Skin epidermis (tissue), 12 donors: ENCODE measurements around the gene MAGI1.

Source experiments
- H3K27ac ChIP-seq, 21 experiments: fragments of 200-600 bp; sonication (generic) in 11 of 21; one replicate each; pipeline ENCODE4 v1.5.0; 2020; ENCODE audit warnings: mild to moderate bottlenecking in 3 of 21, inconsistent platforms in 2 of 21, moderate library complexity in 2 of 21
- H3K4me3 ChIP-seq, 7 experiments: fragments of 200-600 bp; sonication (generic) in 2 of 7; one replicate each; pipeline ENCODE4 v1.5.0; 2020; ENCODE audit warnings: inconsistent platforms in 2 of 7, mild to moderate bottlenecking in 2 of 7, moderate library complexity in 1 of 7

Gene MAGI1

GRCh38 chr3:65793495-65794200 is 245.1 kb downstream of the MAGI1 start:
- no peak overlapping the region for H3K27ac ChIP-seq
- H3K4me3 ChIP-seq = no peak overlapping the region

GRCh38 chr3:65788461-65788860 is 250.3 kb downstream of the MAGI1 start:
- no peak overlapping the region for H3K27ac ChIP-seq
- no peak overlapping the region for H3K4me3 ChIP-seq

GRCh38 chr3:65787827-65788226 is 250.9 kb downstream of the MAGI1 start:
- Histone ChIP-seq H3K4me3 (no peak overlapping the region), H3K27ac (no peak overlapping the region)

GRCh38 chr3:65787340-65787739 is 251.4 kb downstream of the MAGI1 start:
- H3K27ac ChIP-seq = no peak overlapping the region
- H3K4me3 ChIP-seq = no peak overlapping the region

- Histone ChIP-seq H3K4me3 (no peak overlapping the region), H3K27ac (no peak overlapping the region)
These were observed 251.8 kb downstream of the MAGI1 start for GRCh38 chr3:65786890-65787289.

- H3K4me3 ChIP-seq = no peak overlapping the region
- no peak overlapping the region for H3K27ac ChIP-seq
These were observed 253.6 kb downstream of the MAGI1 start for GRCh38 chr3:65785065-65785645.

GRCh38 chr3:65783117-65783516 is 255.6 kb downstream of the MAGI1 start:
- Histone ChIP-seq H3K4me3 (no peak overlapping the region), H3K27ac (no peak overlapping the region)

GRCh38 chr3:65781594-65781993 is 257.1 kb downstream of the MAGI1 start:
- Histone ChIP-seq H3K4me3 (no peak overlapping the region), H3K27ac (no peak overlapping the region)

- H3K27ac ChIP-seq = no peak overlapping the region
- H3K4me3 ChIP-seq = no peak overlapping the region
These were observed 259.3 kb downstream of the MAGI1 start for GRCh38 chr3:65779390-65779789.

- Histone ChIP-seq H3K4me3 (no peak overlapping the region), H3K27ac (no peak overlapping the region)
These were observed 259.8 kb downstream of the MAGI1 start for GRCh38 chr3:65778968-65779367.

- Histone ChIP-seq H3K4me3 (no peak overlapping the region), H3K27ac (no peak overlapping the region)
These were observed 261.7 kb downstream of the MAGI1 start for GRCh38 chr3:65777050-65777449.

GRCh38 chr3:65776494-65776893 is 262.2 kb downstream of the MAGI1 start:
- no peak overlapping the region for H3K4me3 ChIP-seq
- H3K27ac ChIP-seq = no peak overlapping the region

- H3K4me3 ChIP-seq = no peak overlapping the region
- H3K27ac ChIP-seq = no peak overlapping the region
These were observed 262.6 kb downstream of the MAGI1 start for GRCh38 chr3:65776081-65776480.

- Histone ChIP-seq H3K27ac (no peak overlapping the region), H3K4me3 (no peak overlapping the region)
These were observed 266.0 kb downstream of the MAGI1 start for GRCh38 chr3:65772758-65773157.

- H3K4me3 ChIP-seq = no peak overlapping the region
- H3K27ac ChIP-seq = no peak overlapping the region
These were observed 271.2 kb downstream of the MAGI1 start for GRCh38 chr3:65767551-65767950.

- Histone ChIP-seq H3K4me3 (no peak overlapping the region), H3K27ac (no peak overlapping the region)
These were observed 276.5 kb downstream of the MAGI1 start for GRCh38 chr3:65762235-65762580.

- Histone ChIP-seq H3K4me3 (no peak overlapping the region), H3K27ac (no peak overlapping the region)
These were observed 277.1 kb downstream of the MAGI1 start for GRCh38 chr3:65761446-65762234.

GRCh38 chr3:65758876-65759598 is 279.7 kb downstream of the MAGI1 start:
- Histone ChIP-seq H3K4me3 (no peak overlapping the region), H3K27ac (no peak overlapping the region)

- H3K4me3 ChIP-seq = no peak overlapping the region
- H3K27ac ChIP-seq = no peak overlapping the region
These were observed 280.3 kb downstream of the MAGI1 start for GRCh38 chr3:65758438-65758837.

GRCh38 chr3:65752636-65753035 is 286.1 kb downstream of the MAGI1 start:
- Histone ChIP-seq H3K27ac (no peak overlapping the region), H3K4me3 (no peak overlapping the region)
